Glutamatergic neuron (in vitro differentiated cells): ENCODE measurements around the gene PRSS27. TPM values are rescaled to one million over a fixed set of nuclear protein-coding genes. Genes with fewer than 3 reads are reported as not detected.
A peak's percentile ranks its signal among the peaks of the same experiment; 100 is the strongest.
"Not testable (repeated sequence)": the region's sequence is repeated elsewhere in the genome, so short reads cannot be mapped to it uniquely, and the experiment has no call there.

ENCODE experiments used
- DNase-seq: peaks from one replicate; pipeline ENCODE4 v3.0.0; 2022
- H3K27ac Mint-ChIP-seq: one replicate; pipeline ENCODE4 v1.8.0; 2020; ENCODE audit warnings: mild to moderate bottlenecking, mixed read lengths, inconsistent platforms; ENCODE audit not compliant: unreplicated experiment
- H3K27me3 Mint-ChIP-seq: one replicate; pipeline ENCODE4 v1.8.0; 2020; ENCODE audit warnings: mild to moderate bottlenecking, moderate library complexity, mixed read lengths, inconsistent platforms; ENCODE audit not compliant: unreplicated experiment
- H3K36me3 Mint-ChIP-seq: one replicate; pipeline ENCODE4 v1.8.0; 2020; ENCODE audit warnings: mild to moderate bottlenecking, mixed read lengths, inconsistent platforms; ENCODE audit not compliant: unreplicated experiment
- H3K4me1 Mint-ChIP-seq: one replicate; pipeline ENCODE4 v1.8.0; 2020; ENCODE audit warnings: mild to moderate bottlenecking, low read depth, mixed read lengths, inconsistent platforms; ENCODE audit not compliant: unreplicated experiment
- H3K4me3 Mint-ChIP-seq: one replicate; pipeline ENCODE4 v1.8.0; 2020; ENCODE audit warnings: mild to moderate bottlenecking, mixed read lengths, inconsistent platforms; ENCODE audit not compliant: unreplicated experiment
- H3K9me3 Mint-ChIP-seq: one replicate; pipeline ENCODE4 v1.8.0; 2020; ENCODE audit warnings: mild to moderate bottlenecking, moderate library complexity, mixed read lengths, inconsistent platforms; ENCODE audit not compliant: unreplicated experiment
- CTCF ChIP-seq: fragments of 200-600 bp; sonication (generic); IDR thresholded peaks from one replicate; pipeline ENCODE4 v1.5.0; 2021; ENCODE audit not compliant: partially characterized antibody, unreplicated experiment
- total RNA-seq: library from RNA; stranded (reverse); fragmentation: NEBNext Ultra II Directional; extraction: Animal tissue kit (Norgen Biotek cat#: 25700); gene quantifications from one replicate; pipeline ENCODE4 v1.2.1, GENCODE V29; 2021; ENCODE audit not compliant: unreplicated experiment

PRSS27 gene
- total RNA-seq, 1 donor from 2014 or later: 10.8 TPM

- Mint-ChIP-seq H3K36me3 (no peaks in the 10 kb centered on the region), H3K27ac (no peak overlapping the region), H3K4me1 (peaks cover 2% of the 10 kb centered on the region), H3K27me3 (peaks cover 3% of the 10 kb centered on the region), H3K9me3 (peaks cover 2% of the 10 kb centered on the region), H3K4me3 (no peak overlapping the region)
- DNase-seq: peak; percentile 11
- no peak for TF ChIP-seq CTCF
These were observed 28.4 kb downstream of the PRSS27 start for GRCh38 chr16:2691491-2692248.

- DNase-seq: no peak
- TF ChIP-seq CTCF: no peak
- Mint-ChIP-seq H3K9me3 (peaks cover 2% of the 10 kb centered on the region), H3K27me3 (peaks cover 3% of the 10 kb centered on the region), H3K4me3 (no peak overlapping the region), H3K27ac (no peak overlapping the region), H3K36me3 (no peaks in the 10 kb centered on the region), H3K4me1 (peaks cover 2% of the 10 kb centered on the region)
These were observed 29.2 kb downstream of the PRSS27 start for GRCh38 chr16:2690852-2691251.

GRCh38 chr16:2689968-2690801 is 29.8 kb downstream of the PRSS27 start:
- no peaks in the 10 kb centered on the region for H3K36me3 Mint-ChIP-seq
- H3K4me3 Mint-ChIP-seq: no peak overlapping the region
- peak overlapping the region; percentile 17 for H3K27ac Mint-ChIP-seq
- H3K4me1 Mint-ChIP-seq: peaks cover 2% of the 10 kb centered on the region
- peaks cover 2% of the 10 kb centered on the region for H3K9me3 Mint-ChIP-seq
- no peak for TF ChIP-seq CTCF
- DNase-seq: peak; percentile 13
- peaks cover 3% of the 10 kb centered on the region for H3K27me3 Mint-ChIP-seq

GRCh38 chr16:2689422-2689821 is 30.6 kb downstream of the PRSS27 start:
- not testable (repeated sequence) for H3K36me3 Mint-ChIP-seq, H3K4me3 Mint-ChIP-seq, H3K9me3 Mint-ChIP-seq, DNase-seq, H3K4me1 Mint-ChIP-seq, H3K27me3 Mint-ChIP-seq, H3K27ac Mint-ChIP-seq

GRCh38 chr16:2687531-2688308 is 32.3 kb downstream of the PRSS27 start:
- H3K27me3 Mint-ChIP-seq: no peaks in the 10 kb centered on the region
- TF ChIP-seq CTCF: no peak
- no peaks in the 10 kb centered on the region for H3K9me3 Mint-ChIP-seq
- no peak for DNase-seq
- no peaks in the 10 kb centered on the region for H3K36me3 Mint-ChIP-seq
- H3K4me1 Mint-ChIP-seq: no peaks in the 10 kb centered on the region
- H3K27ac Mint-ChIP-seq: no peak overlapping the region
- no peak overlapping the region for H3K4me3 Mint-ChIP-seq
